H1 (cell line): ENCODE results near the gene PDE1C. TPM values are rescaled to one million over a fixed set of nuclear protein-coding genes. Genes with fewer than 3 reads are reported as not detected.

Experiments
- CTCF ChIA-PET: fragments of 300-600 bp; sonication (Branson Sonifier 250); formaldehyde crosslinking; loops from one replicate; lab custom pipeline; 2021; ENCODE audit not compliant: partially characterized antibody; lab: Charles Lee
- POLR2A ChIA-PET: fragments of 300-600 bp; sonication (Branson Sonifier 250); formaldehyde crosslinking; loops from one replicate; lab custom pipeline; 2021; ENCODE audit warnings: inconsistent platforms; ENCODE audit not compliant: partially characterized antibody; lab: Charles Lee
- DNase-seq, 2 experiments: peaks; one replicate each; pipeline versions ENCODE4 v3.0.0 to v3.0.0-alpha.2; 2010 to 2022; ENCODE audit warnings: low spot score in 2 of 2, low read depth in 1 of 2, mixed read lengths in 1 of 2
- FAIRE-seq: peaks from 2 replicates; lab custom pipeline; 2011; peaks lifted over from hg19 to GRCh38; lab: Jason Lieb, UNC
- H2AFZ ChIP-seq: 2 replicates; pipeline ENCODE4 v1.8.1; 2012; ENCODE audit warnings: low read length, inconsistent platforms
- H2AK5ac ChIP-seq: 2 replicates; pipeline ENCODE4 v1.6.1; 2013; ENCODE audit warnings: low read depth, low read length
- H2BK120ac ChIP-seq: replicated peaks from 2 replicates; pipeline ENCODE3; 2013; ENCODE audit warnings: low read depth, low read length, inconsistent platforms
- H2BK12ac ChIP-seq: 2 replicates; pipeline ENCODE4 v1.6.1; 2013; ENCODE audit warnings: low read depth, low read length
- H2BK15ac ChIP-seq: 2 replicates; pipeline ENCODE4 v1.6.1; 2013; ENCODE audit warnings: low read length
- H2BK20ac ChIP-seq: 2 replicates; pipeline ENCODE4 v1.6.1; 2013; ENCODE audit warnings: low read length
- H2BK5ac ChIP-seq: 2 replicates; pipeline ENCODE4 v1.6.1; 2013; ENCODE audit warnings: low read depth, low read length
- H3K14ac ChIP-seq: 2 replicates; pipeline ENCODE4 v1.6.1; 2013; ENCODE audit warnings: inconsistent platforms; ENCODE audit not compliant: insufficient read length
- H3K18ac ChIP-seq: 2 replicates; pipeline ENCODE4 v1.6.1; 2013; ENCODE audit warnings: low read length; ENCODE audit errors: extremely low read depth
- H3K23ac ChIP-seq: 2 replicates; pipeline ENCODE4 v1.6.1; 2013; ENCODE audit warnings: inconsistent platforms; ENCODE audit not compliant: insufficient read length
- H3K23me2 ChIP-seq: 2 replicates; pipeline ENCODE4 v1.6.1; 2013; ENCODE audit warnings: low read depth, low read length
- H3K27ac ChIP-seq: 2 replicates; pipeline ENCODE4 v1.6.1; 2011; ENCODE audit warnings: low read depth, low read length, inconsistent platforms
- H3K27me3 ChIP-seq, 4 experiments: replicated peaks in 1 of 4; 1 replicate in 1 of 4; 2 replicates in 3 of 4; pipeline versions ENCODE4 v1.6.1 to v1.8.1; 2011 to 2013; ENCODE audit warnings: low read length in 3 of 4, mild to moderate bottlenecking in 3 of 4, inconsistent platforms in 2 of 4, mixed read lengths in 2 of 4, moderate library complexity in 1 of 4; ENCODE audit not compliant: control insufficient read depth in 3 of 4, insufficient read depth in 3 of 4; ENCODE audit errors: extremely low read depth in 1 of 4
- H3K36me3 ChIP-seq, 4 experiments: 2 replicates each; pipeline versions ENCODE4 v1.6.1 to v1.8.1; 2011 to 2013; ENCODE audit warnings: mild to moderate bottlenecking in 4 of 4, low read length in 3 of 4, moderate library complexity in 2 of 4, control low read depth in 1 of 4, inconsistent platforms in 1 of 4; ENCODE audit not compliant: insufficient read depth in 4 of 4, control insufficient read depth in 2 of 4
- H3K4ac ChIP-seq: replicated peaks from 2 replicates; pipeline ENCODE3; 2013; ENCODE audit warnings: low read length, low read depth, mixed read lengths, inconsistent platforms; ENCODE audit not compliant: insufficient read length
- H3K4me1 ChIP-seq, 4 experiments: replicated peaks in 1 of 4; 1 replicate in 1 of 4; 2 replicates in 3 of 4; pipeline versions ENCODE4 v1.6.1 to v1.8.1; 2011 to 2013; ENCODE audit warnings: low read length in 3 of 4, inconsistent platforms in 2 of 4, mixed read lengths in 1 of 4; ENCODE audit not compliant: insufficient read depth in 4 of 4, control insufficient read depth in 3 of 4
- H3K4me2 ChIP-seq, 2 experiments: 2 replicates each; pipeline versions ENCODE4 v1.6.1 to v1.8.1; 2011 to 2013; ENCODE audit warnings: low read depth in 2 of 2, low read length in 2 of 2, control low read depth in 1 of 2, inconsistent platforms in 1 of 2, mild to moderate bottlenecking in 1 of 2; ENCODE audit not compliant: insufficient read depth in 1 of 2
- H3K4me3 ChIP-seq, 4 experiments: fragments of 200-600, 300-600 bp in 1 of 4; sonication (generic), shearing (Covaris generic), sonication (Bioruptor Twin) in 1 of 4; 2 replicates each; pipeline versions ENCODE4 v1.5.1 to v1.8.1; 2011 to 2016; ENCODE audit warnings: low read length in 4 of 4, low read depth in 3 of 4, control low read depth in 2 of 4, inconsistent platforms in 2 of 4, mild to moderate bottlenecking in 2 of 4, mixed read lengths in 1 of 4, moderate library complexity in 1 of 4; ENCODE audit not compliant: insufficient read depth in 2 of 4; ENCODE audit errors: extremely low read depth in 1 of 4
- H3K56ac ChIP-seq: replicated peaks from 2 replicates; pipeline ENCODE3; 2013; ENCODE audit warnings: low read depth, mild to moderate bottlenecking, mixed read lengths, low read length, inconsistent platforms; ENCODE audit not compliant: insufficient read length
- H3K79me1 ChIP-seq: 2 replicates; pipeline ENCODE4 v1.6.1; 2013; ENCODE audit warnings: low read depth, low read length, control low read depth
- H3K79me2 ChIP-seq, 2 experiments: 2 replicates each; pipeline versions ENCODE4 v1.6.1 to v1.8.1; 2012 to 2013; ENCODE audit warnings: low read length in 2 of 2, mild to moderate bottlenecking in 2 of 2, inconsistent platforms in 1 of 2; ENCODE audit not compliant: insufficient read depth in 2 of 2, control insufficient read depth in 1 of 2
- H3K9ac ChIP-seq, 4 experiments: replicated peaks in 1 of 4; 1 replicate in 1 of 4; 2 replicates in 3 of 4; pipeline versions ENCODE4 v1.6.1 to v1.8.1; 2011 to 2013; ENCODE audit warnings: low read depth in 3 of 4, low read length in 3 of 4, control low read depth in 2 of 4, mild to moderate bottlenecking in 2 of 4, moderate library complexity in 2 of 4, inconsistent platforms in 1 of 4; ENCODE audit errors: extremely low read depth in 1 of 4
- H3K9me3 ChIP-seq, 2 experiments: 2 replicates each; pipeline versions ENCODE4 v1.6.1 to v1.8.1; 2012 to 2013; ENCODE audit warnings: mild to moderate bottlenecking in 2 of 2, moderate library complexity in 2 of 2, control low read depth in 1 of 2, inconsistent platforms in 1 of 2, low read depth in 1 of 2, low read length in 1 of 2, mixed read lengths in 1 of 2; ENCODE audit not compliant: insufficient read depth in 2 of 2
- H4K20me1 ChIP-seq, 2 experiments: replicated peaks in 1 of 2; 2 replicates each; pipeline versions ENCODE3 to v1.8.1; 2011 to 2013; ENCODE audit warnings: inconsistent platforms in 2 of 2, low read length in 2 of 2, mild to moderate bottlenecking in 1 of 2; ENCODE audit not compliant: insufficient read depth in 2 of 2, control insufficient read depth in 1 of 2
- H4K5ac ChIP-seq: 2 replicates; pipeline ENCODE4 v1.6.1; 2013; ENCODE audit warnings: low read length, low read depth, mixed read lengths, inconsistent platforms; ENCODE audit not compliant: insufficient read length
- H4K8ac ChIP-seq: 2 replicates; pipeline ENCODE4 v1.8.0; 2013; ENCODE audit warnings: mild to moderate bottlenecking, moderate library complexity, low read length, inconsistent platforms; ENCODE audit not compliant: insufficient read depth; ENCODE audit errors: extremely low read depth
- H4K91ac ChIP-seq: replicated peaks from 2 replicates; pipeline ENCODE3; 2013; ENCODE audit warnings: low read length, mixed read lengths, inconsistent platforms; ENCODE audit not compliant: insufficient read length
- EGR1 ChIP-seq: IDR thresholded peaks from 2 replicates; pipeline ENCODE4 v1.6.1; 2011; ENCODE audit warnings: low read depth, low read length, borderline replicate concordance
- FOSL1 ChIP-seq: IDR thresholded peaks from 2 replicates; pipeline ENCODE4 v1.6.1; 2011; ENCODE audit warnings: mild to moderate bottlenecking, low read depth, low read length, moderate library complexity; ENCODE audit not compliant: insufficient read depth
- GTF2F1 ChIP-seq: IDR thresholded peaks from 2 replicates; pipeline ENCODE4 v1.6.1; 2012; ENCODE audit warnings: low read depth, low read length, improper control_type of control experiment, borderline replicate concordance
- SIN3A ChIP-seq, 2 experiments: IDR thresholded peaks in 1 of 2; conservative IDR thresholded peaks in 1 of 2; 2 replicates each; pipeline ENCODE4 v1.6.1; 2011 to 2012; ENCODE audit warnings: low read length in 2 of 2, improper control_type of control experiment in 1 of 2, low read depth in 1 of 2, mild to moderate bottlenecking in 1 of 2
- TAF1 ChIP-seq: IDR thresholded peaks from 2 replicates; pipeline ENCODE4 v1.6.1; 2011; ENCODE audit warnings: mild to moderate bottlenecking, low read depth, low read length
- ZNF274 ChIP-seq: IDR thresholded peaks from 2 replicates; pipeline ENCODE4 v1.7.0; 2012; ENCODE audit warnings: low read length, borderline replicate concordance; ENCODE audit errors: extremely low read depth
- polyA plus RNA-seq, 7 experiments: library from polyadenylated mRNA; depleted of rRNA in 3 of 7; stranded (reverse) in 5 of 7; unstranded in 2 of 7; fragments of >200 nt in 5 of 7; fragments of 200-250 nt in 2 of 7; gene quantifications; 1 replicate in 5 of 7; 2 replicates in 1 of 7; 4 replicates in 1 of 7; pipeline versions ENCODE4 v1.2.1 to v1.2.3, GENCODE V29; 2011 to 2013; ENCODE audit warnings: missing spikeins in 2 of 7, mixed read lengths in 2 of 7
- total RNA-seq: library from RNA; stranded (reverse); fragmentation: NEBNext Ultra II Directional; extraction: Animal tissue kit (Norgen Biotek cat#: 25700); gene quantifications from 2 replicates; pipeline ENCODE4 v1.2.1, GENCODE V29; 2021
- TF ChIP-seq, protein P1 (sequence below), 3 experiments: IDR thresholded peaks; 1 replicate in 2 of 3; 2 replicates in 1 of 3; pipeline versions ENCODE4 v1.5.1 to v1.6.1; 2011; ENCODE audit warnings: low read length in 3 of 3, mild to moderate bottlenecking in 3 of 3, inconsistent platforms in 2 of 3, low read depth in 1 of 3, moderate library complexity in 1 of 3; ENCODE audit not compliant: insufficient read depth in 1 of 3; ENCODE audit errors: control extremely low read depth in 1 of 3

Gene PDE1C
- total and polyA plus RNA-seq, 2 of the 8 experiments (the other 6 are each of a cell fraction or from before 2014, with no cell fraction given): 0.11 to 1.1 TPM

- Histone ChIP-seq H3K9me3 (no peaks in the 10 kb centered on the region), H3K4ac (no peak overlapping the region), H2AK5ac (no peak overlapping the region), H4K91ac (no peak overlapping the region), H2AFZ (no peak overlapping the region), H3K79me2 (no peaks in the 10 kb centered on the region), H3K4me2 (no peak overlapping the region), H3K14ac (no peak overlapping the region), H3K27ac (no peak overlapping the region), H3K9ac (no peak overlapping the region), H3K4me3 (no peak overlapping the region), H3K79me1 (no peaks in the 10 kb centered on the region), H3K27me3 (no peaks in the 10 kb centered on the region), H2BK20ac (no peak overlapping the region), H2BK5ac (no peak overlapping the region), H4K8ac (no peak overlapping the region), H3K4me1 (no peaks in the 10 kb centered on the region), H2BK120ac (no peak overlapping the region), H2BK12ac (no peak overlapping the region), H4K5ac (no peak overlapping the region), H3K23me2 (no peaks in the 10 kb centered on the region; the same call in 1 of the 2 replicates), H3K36me3 (no peaks in the 10 kb centered on the region), H3K18ac (no peak overlapping the region), H3K23ac (no peak overlapping the region), H2BK15ac (no peak overlapping the region), H4K20me1 (no peaks in the 10 kb centered on the region), H3K56ac (no peak overlapping the region)
- DNase-seq (no peak), FAIRE-seq (no peak)
- TF ChIP-seq TAF1 (no peak), GTF2F1 (no peak), EGR1 (no peak), SIN3A (conservative IDR thresholded peaks at IDR 0.05 in 1 of 2, IDR thresholded peaks at IDR 0.05 in 1 of 2; ENCODE audit: low read depth in 1 of 2, low read length in 2 of 2) (no peak), FOSL1 (no peak), ZNF274 (no peak)
- TF ChIP-seq, protein P1, sequence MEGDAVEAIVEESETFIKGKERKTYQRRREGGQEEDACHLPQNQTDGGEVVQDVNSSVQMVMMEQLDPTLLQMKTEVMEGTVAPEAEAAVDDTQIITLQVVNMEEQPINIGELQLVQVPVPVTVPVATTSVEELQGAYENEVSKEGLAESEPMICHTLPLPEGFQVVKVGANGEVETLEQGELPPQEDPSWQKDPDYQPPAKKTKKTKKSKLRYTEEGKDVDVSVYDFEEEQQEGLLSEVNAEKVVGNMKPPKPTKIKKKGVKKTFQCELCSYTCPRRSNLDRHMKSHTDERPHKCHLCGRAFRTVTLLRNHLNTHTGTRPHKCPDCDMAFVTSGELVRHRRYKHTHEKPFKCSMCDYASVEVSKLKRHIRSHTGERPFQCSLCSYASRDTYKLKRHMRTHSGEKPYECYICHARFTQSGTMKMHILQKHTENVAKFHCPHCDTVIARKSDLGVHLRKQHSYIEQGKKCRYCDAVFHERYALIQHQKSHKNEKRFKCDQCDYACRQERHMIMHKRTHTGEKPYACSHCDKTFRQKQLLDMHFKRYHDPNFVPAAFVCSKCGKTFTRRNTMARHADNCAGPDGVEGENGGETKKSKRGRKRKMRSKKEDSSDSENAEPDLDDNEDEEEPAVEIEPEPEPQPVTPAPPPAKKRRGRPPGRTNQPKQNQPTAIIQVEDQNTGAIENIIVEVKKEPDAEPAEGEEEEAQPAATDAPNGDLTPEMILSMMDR (IDR thresholded peaks at IDR 0.05; ENCODE audit: control extremely low read depth in 1 of 3, insufficient read depth in 1 of 3, low read depth in 1 of 3, low read length in 3 of 3): peak in 1 of 3 experiments; percentile 13; a peak in 1 of 4 replicates
- ChIA-PET CTCF (interaction anchor here (0.6 to 1.5 kb wide), 11 partner anchors 9 to 189 kb away, joined by 3 to 4 read pairs (median 3); no protein-coding TSS in a partner anchor), POLR2A (no interaction called here)
These were observed 131.6 kb downstream of the PDE1C start for GRCh38 chr7:31938650-31939049.
